Esophagus squamous epithelium (tissue), 5 donors: ENCODE results near the gene SRPX. TPM values are rescaled to one million over a fixed set of nuclear protein-coding genes. Genes with fewer than 3 reads are reported as not detected.

ENCODE experiments used
- DNase-seq: peaks from one replicate; lab custom pipeline; 2025; lab: John Stamatoyannopoulos, UW
- H3K27ac ChIP-seq, 4 donors: fragments of 200-600 bp; sonication (generic); one replicate each; pipeline ENCODE4 v1.5.1; 2016 to 2019; ENCODE audit warnings: mild to moderate bottlenecking in 1 of 4
- H3K27me3 ChIP-seq, 4 donors: fragments of 200-600 bp; sonication (generic); 1 replicate in 3 of 4; 2 replicates in 1 of 4; pipeline versions ENCODE4 v1.5.1 to v1.6.0; 2017 to 2021; ENCODE audit warnings: antibody characterized with exemption in 1 of 4
- H3K36me3 ChIP-seq, 3 donors: fragments of 200-600 bp; sonication (generic); one replicate each; pipeline ENCODE4 v1.5.1; 2016 to 2019
- H3K4me1 ChIP-seq, 3 donors: fragments of 200-600 bp; sonication (generic); one replicate each; pipeline ENCODE4 v1.5.1; 2017 to 2019
- H3K4me3 ChIP-seq, 4 donors: fragments of 200-600 bp; sonication (generic); 1 replicate in 3 of 4; 2 replicates in 1 of 4; pipeline ENCODE4 v1.5.1; 2016 to 2019; ENCODE audit warnings: mild to moderate bottlenecking in 2 of 4, moderate library complexity in 1 of 4
- H3K9me3 ChIP-seq, 3 donors: fragments of 200-600 bp; sonication (generic); one replicate each; pipeline ENCODE4 v1.5.1; 2016 to 2019
- POLR2A ChIP-seq, 4 donors: fragments of 450-650 bp; IDR thresholded peaks; one replicate each; pipeline ENCODE4 v1.6.1; 2017; ENCODE audit warnings: antibody characterized with exemption in 4 of 4, mild to moderate bottlenecking in 4 of 4, moderate library complexity in 3 of 4
- WGBS, 2 donors: methylation state at CpG; one replicate each; pipeline ENCODE4 v1.1.5; 2018; 5-methylcytosine and 5-hydroxymethylcytosine counted together
- intact Hi-C: fragments of 100-400 bp; cut with DNase I; formaldehyde crosslinking; loops from one replicate; pipeline ENCODE4 v1.15.0; 2022
- total RNA-seq, 4 donors: library from RNA; depleted of rRNA; stranded (reverse); fragments of >200 nt; gene quantifications; one replicate each; pipeline ENCODE4 v1.1.0, GENCODE V29; 2016
- TF ChIP-seq, protein P1 (sequence below), 6 experiments: fragments of 450-650 bp in 4 of 6; fragments of 200-600 bp in 2 of 6; sonication (generic) in 2 of 6; IDR thresholded peaks; one replicate each; pipeline ENCODE4 v1.5.1; 2016 to 2019; ENCODE audit warnings: antibody characterized with exemption in 6 of 6, mild to moderate bottlenecking in 4 of 6, moderate library complexity in 4 of 6
- donor health status: DM: yes; HTN: yes; CAD: no.

The SRPX gene
- total RNA-seq, 4 donors from 2014 or later, result 0.99 to 88.1 (median 16.0) TPM

DNA sequence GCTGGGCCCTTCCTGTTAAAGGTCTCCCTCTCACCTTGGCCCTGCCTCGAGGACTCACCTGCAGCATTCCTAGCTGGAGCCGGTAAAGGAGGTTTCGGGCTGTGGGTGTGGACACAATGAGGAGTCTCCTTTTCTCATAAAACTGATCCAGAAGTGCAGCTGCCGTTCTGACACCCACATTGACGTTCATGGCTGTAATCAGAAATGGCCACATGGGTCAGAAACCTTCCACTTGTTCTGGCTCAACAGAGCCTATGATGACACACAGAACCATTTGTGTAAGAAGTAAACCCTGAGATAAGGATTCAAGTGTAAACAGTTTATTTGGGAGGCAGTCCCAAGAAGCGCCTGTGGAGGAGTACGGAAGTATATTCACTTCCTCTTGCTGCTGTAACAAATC lies 63.8 kb downstream of the SRPX start:
- TF ChIP-seq, protein P1, sequence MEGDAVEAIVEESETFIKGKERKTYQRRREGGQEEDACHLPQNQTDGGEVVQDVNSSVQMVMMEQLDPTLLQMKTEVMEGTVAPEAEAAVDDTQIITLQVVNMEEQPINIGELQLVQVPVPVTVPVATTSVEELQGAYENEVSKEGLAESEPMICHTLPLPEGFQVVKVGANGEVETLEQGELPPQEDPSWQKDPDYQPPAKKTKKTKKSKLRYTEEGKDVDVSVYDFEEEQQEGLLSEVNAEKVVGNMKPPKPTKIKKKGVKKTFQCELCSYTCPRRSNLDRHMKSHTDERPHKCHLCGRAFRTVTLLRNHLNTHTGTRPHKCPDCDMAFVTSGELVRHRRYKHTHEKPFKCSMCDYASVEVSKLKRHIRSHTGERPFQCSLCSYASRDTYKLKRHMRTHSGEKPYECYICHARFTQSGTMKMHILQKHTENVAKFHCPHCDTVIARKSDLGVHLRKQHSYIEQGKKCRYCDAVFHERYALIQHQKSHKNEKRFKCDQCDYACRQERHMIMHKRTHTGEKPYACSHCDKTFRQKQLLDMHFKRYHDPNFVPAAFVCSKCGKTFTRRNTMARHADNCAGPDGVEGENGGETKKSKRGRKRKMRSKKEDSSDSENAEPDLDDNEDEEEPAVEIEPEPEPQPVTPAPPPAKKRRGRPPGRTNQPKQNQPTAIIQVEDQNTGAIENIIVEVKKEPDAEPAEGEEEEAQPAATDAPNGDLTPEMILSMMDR (IDR thresholded peaks at IDR 0.05), result no peak
- TF ChIP-seq POLR2A (IDR thresholded peaks at IDR 0.05), result no peak
- Histone ChIP-seq H3K4me1 (no peaks in the 10 kb centered on the region), H3K4me3 (no peak overlapping the region), H3K27ac (no peak overlapping the region), H3K27me3 (no peaks in the 10 kb centered on the region), H3K36me3 (no peaks in the 10 kb centered on the region), H3K9me3 (no peaks in the 10 kb centered on the region)
- WGBS, 2 donors, result 79 to 90% methylated on average over 2 to 7 of the region's 7 CpGs
- no peak for DNase-seq
- intact Hi-C loops, result no loop called here

DNA sequence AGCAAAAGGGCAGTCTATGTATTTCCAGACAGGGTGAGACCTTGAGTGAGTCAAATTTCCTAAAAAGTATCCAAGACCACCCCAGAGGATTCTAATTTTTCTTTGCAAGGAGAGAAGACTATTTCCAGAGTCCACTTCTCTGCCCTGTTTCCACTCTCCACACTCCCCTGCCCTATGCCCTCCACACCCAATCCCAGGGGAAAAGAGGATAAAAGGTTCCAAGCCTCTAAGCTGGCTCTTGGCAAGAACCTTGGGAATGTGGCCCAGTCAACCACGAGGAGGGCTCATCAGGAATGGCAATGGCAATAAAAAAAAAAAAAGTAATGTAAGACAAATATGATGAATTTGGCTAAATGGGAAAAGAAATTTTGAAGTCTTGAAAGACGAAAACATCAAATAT lies 65.9 kb downstream of the SRPX start:
- H3K27me3 ChIP-seq, result no peaks in the 10 kb centered on the region
- intact Hi-C loops, result no loop called here
- no peaks in the 10 kb centered on the region for H3K36me3 ChIP-seq
- no peak overlapping the region for H3K4me3 ChIP-seq
- H3K4me1 ChIP-seq, result no peaks in the 10 kb centered on the region
- TF ChIP-seq POLR2A (IDR thresholded peaks at IDR 0.05), result no peak
- TF ChIP-seq, protein P1 (IDR thresholded peaks at IDR 0.05), result no peak
- 43 to 45% methylated on average over 2 of the region's 2 CpGs for WGBS, 2 donors
- H3K27ac ChIP-seq, result no peak overlapping the region
- no peak for DNase-seq
- H3K9me3 ChIP-seq, result no peaks in the 10 kb centered on the region

DNA sequence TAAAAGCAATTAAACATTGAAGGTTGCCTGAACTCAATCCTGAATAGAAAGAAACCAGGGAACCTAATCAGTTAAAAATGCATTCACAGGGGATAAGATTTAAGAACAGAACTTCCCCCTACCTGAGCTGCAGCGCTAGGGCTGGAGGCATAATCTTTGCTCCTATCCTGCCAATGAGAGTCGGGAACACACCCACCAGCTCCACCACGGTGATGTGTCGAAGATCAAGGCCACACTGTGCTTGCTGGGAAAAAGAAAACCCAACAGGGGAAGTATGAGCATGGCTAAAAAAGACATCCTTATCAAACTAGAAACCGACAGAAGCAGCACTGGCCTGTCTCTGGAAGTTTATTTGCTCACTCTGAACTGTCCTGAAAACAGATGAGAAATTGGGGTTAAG lies 66.3 kb downstream of the SRPX start:
- Histone ChIP-seq H3K27ac (no peak overlapping the region), H3K27me3 (no peaks in the 10 kb centered on the region), H3K4me1 (no peaks in the 10 kb centered on the region), H3K4me3 (no peak overlapping the region), H3K36me3 (no peaks in the 10 kb centered on the region), H3K9me3 (no peaks in the 10 kb centered on the region)
- intact Hi-C loops, result no loop called here
- TF ChIP-seq, protein P1 (IDR thresholded peaks at IDR 0.05), result no peak
- TF ChIP-seq POLR2A (IDR thresholded peaks at IDR 0.05), result no peak
- 36 to 80% methylated on average over 5 of the region's 5 CpGs for WGBS, 2 donors
- DNase-seq, result no peak

DNA sequence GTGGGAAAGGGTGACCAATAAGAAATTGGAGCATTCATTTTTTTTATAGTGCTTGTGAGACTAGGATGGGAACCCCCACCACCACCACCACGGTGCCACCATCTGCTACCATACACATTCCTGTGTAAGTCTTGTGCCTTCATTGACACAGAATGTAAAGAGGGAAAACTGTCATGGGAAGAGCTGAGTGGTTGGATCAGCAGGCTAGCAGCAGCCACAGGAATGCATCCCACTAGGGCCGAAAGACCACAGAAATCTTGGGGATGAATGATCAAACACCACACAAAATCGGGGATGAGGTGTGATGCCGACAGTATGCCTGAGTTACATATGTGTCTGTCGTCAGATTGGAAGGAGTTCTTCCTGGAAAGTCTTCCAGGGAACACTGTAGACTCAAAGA lies 69.2 kb downstream of the SRPX start:
- 60 to 86% methylated on average over 5 of the region's 5 CpGs for WGBS, 2 donors
- DNase-seq, result no peak
- intact Hi-C loops, result no loop called here
- no peaks in the 10 kb centered on the region for H3K9me3 ChIP-seq
- no peaks in the 10 kb centered on the region for H3K27me3 ChIP-seq
- H3K36me3 ChIP-seq, result no peaks in the 10 kb centered on the region
- no peak for TF ChIP-seq POLR2A (IDR thresholded peaks at IDR 0.05)
- TF ChIP-seq, protein P1 (IDR thresholded peaks at IDR 0.05), result no peak
- no peak overlapping the region for H3K27ac ChIP-seq
- no peak overlapping the region for H3K4me3 ChIP-seq
- no peaks in the 10 kb centered on the region for H3K4me1 ChIP-seq

DNA sequence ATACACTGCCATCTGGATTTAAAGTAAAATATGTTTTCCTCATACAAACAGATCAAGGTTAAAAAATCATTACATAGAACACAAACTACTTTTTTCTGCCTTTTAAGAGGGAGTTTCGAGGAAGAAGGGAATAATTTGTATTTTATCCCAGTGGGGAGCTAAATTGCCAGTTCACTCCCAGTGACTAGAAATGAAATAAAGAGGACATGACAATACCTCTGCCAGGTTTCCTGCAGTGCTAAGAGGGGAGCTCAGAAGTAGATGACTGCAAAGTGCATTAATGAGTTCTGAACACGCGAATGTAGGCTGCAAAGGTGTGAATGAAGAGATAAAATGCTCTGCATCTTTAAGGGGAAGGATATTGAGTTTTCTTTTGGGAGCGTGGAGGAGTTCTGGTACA lies 69.7 kb downstream of the SRPX start:
- no peak for TF ChIP-seq POLR2A (IDR thresholded peaks at IDR 0.05)
- TF ChIP-seq, protein P1 (IDR thresholded peaks at IDR 0.05), result no peak
- intact Hi-C loops, result no loop called here
- WGBS, 2 donors, result 66 to 90% methylated on average over 4 of the region's 4 CpGs

More for the DNA sequence above, 69.7 kb downstream of the SRPX start:
- DNase-seq, result no peak
- Histone ChIP-seq H3K9me3 (no peaks in the 10 kb centered on the region), H3K4me3 (no peak overlapping the region), H3K36me3 (no peaks in the 10 kb centered on the region), H3K27ac (no peak overlapping the region), H3K27me3 (no peaks in the 10 kb centered on the region), H3K4me1 (no peaks in the 10 kb centered on the region)
